ENCODE results near the gene EIF4B.
"Not testable (repeated sequence)": the region's sequence is repeated elsewhere in the genome, so short reads cannot be mapped to it uniquely, and the experiment has no call there.

EIF4B gene

GRCh38 chr12:53004178-53004577 lies 2.1 kb upstream of the EIF4B start:
- no peak for DNase-seq (ENCODE audit: low spot score)

- peak; percentile 34 for DNase-seq (ENCODE audit: low spot score)
These were observed 1.7 kb upstream of the EIF4B start for GRCh38 chr12:53004582-53004981.

GRCh38 chr12:53005215-53005985 lies 856 bp upstream of the EIF4B start:
- no peak for DNase-seq (ENCODE audit: low spot score)

- peak; percentile 91 for DNase-seq (ENCODE audit: low spot score)
These were observed 604 bp downstream of the EIF4B start for GRCh38 chr12:53006810-53007309.

GRCh38 chr12:53007343-53007742 lies 1.1 kb downstream of the EIF4B start:
- DNase-seq (ENCODE audit: low spot score): no peak

GRCh38 chr12:53008760-53009159 lies 2.5 kb downstream of the EIF4B start:
- not testable (repeated sequence) for DNase-seq (ENCODE audit: low spot score)

- DNase-seq (ENCODE audit: low spot score): no peak
These were observed 4.7 kb downstream of the EIF4B start for GRCh38 chr12:53010955-53011354.

- DNase-seq (ENCODE audit: low spot score): no peak
These were observed 5.6 kb downstream of the EIF4B start for GRCh38 chr12:53011889-53012288.

- DNase-seq (ENCODE audit: low spot score): no peak
These were observed 6.7 kb downstream of the EIF4B start for GRCh38 chr12:53012928-53013327.

- no peak for DNase-seq (ENCODE audit: low spot score)
These were observed 8.5 kb downstream of the EIF4B start for GRCh38 chr12:53014709-53015108.

- DNase-seq (ENCODE audit: low spot score): no peak
These were observed 19.0 kb downstream of the EIF4B start for GRCh38 chr12:53025250-53025649.

GRCh38 chr12:53027014-53027413 lies 20.8 kb downstream of the EIF4B start:
- DNase-seq (ENCODE audit: low spot score): not testable (repeated sequence)

GRCh38 chr12:53031616-53032015 lies 25.4 kb downstream of the EIF4B start:
- DNase-seq (ENCODE audit: low spot score): no peak

GRCh38 chr12:53033832-53034231 lies 27.6 kb downstream of the EIF4B start:
- not testable (repeated sequence) for DNase-seq (ENCODE audit: low spot score)

GRCh38 chr12:53034459-53034858 lies 28.2 kb downstream of the EIF4B start:
- no peak for DNase-seq (ENCODE audit: low spot score)

GRCh38 chr12:53036802-53037201 lies 30.5 kb downstream of the EIF4B start:
- no peak for DNase-seq (ENCODE audit: low spot score)

GRCh38 chr12:53039851-53040250 lies 33.6 kb downstream of the EIF4B start:
- no peak for DNase-seq (ENCODE audit: low spot score)

GRCh38 chr12:53042607-53043454 lies 36.6 kb downstream of the EIF4B start:
- DNase-seq (ENCODE audit: low spot score): no peak

- DNase-seq (ENCODE audit: low spot score): no peak
These were observed 37.9 kb downstream of the EIF4B start for GRCh38 chr12:53044052-53044581.

- DNase-seq (ENCODE audit: low spot score): no peak
These were observed 38.8 kb downstream of the EIF4B start for GRCh38 chr12:53044896-53045695.

GRCh38 chr12:53045696-53046045 lies 39.4 kb downstream of the EIF4B start:
- no peak for DNase-seq (ENCODE audit: low spot score)

- no peak for DNase-seq (ENCODE audit: low spot score)
These were observed 40.5 kb downstream of the EIF4B start for GRCh38 chr12:53046655-53047220.
